SK-N-SH (cell line): Measurements from ENCODE around the gene SLC6A17. TPM values are rescaled to one million over a fixed set of nuclear protein-coding genes. Genes with fewer than 3 reads are reported as not detected.

Experiments used
- CTCF ChIA-PET: fragments of 300-600, 350-600 bp; formaldehyde crosslinking; extraction: SDS; loops from one replicate; lab custom pipeline; 2021; lab: Yijun Ruan, JAX
- POLR2A ChIA-PET: fragments of 350-600 bp; sonication (Branson Sonifier 250); formaldehyde crosslinking; extraction: SDS; loops from one replicate; lab custom pipeline; 2020; ENCODE audit warnings: antibody characterized with exemption, inconsistent platforms; lab: Yijun Ruan, JAX
- DNase-seq: peaks from one replicate; pipeline ENCODE4 v3.0.0; 2012
- H2AFZ ChIP-seq: fragments of 200-600 bp; sonication (generic); 2 replicates; pipeline ENCODE4 v1.8.1; 2016; ENCODE audit warnings: antibody characterized with exemption, mild to moderate bottlenecking, low read depth
- H3F3A ChIP-seq: fragments of 200-600 bp; sonication (generic); replicated peaks from 2 replicates; pipeline ENCODE3; 2016; ENCODE audit warnings: antibody characterized with exemption, mild to moderate bottlenecking; ENCODE audit not compliant: insufficient read depth
- H3K27ac ChIP-seq, 2 experiments: fragments of 200-500 bp in 1 of 2; fragments of 200-600 bp in 1 of 2; sonication (Bioruptor generic) in 1 of 2; sonication (generic), shearing (Covaris generic) in 1 of 2; 2 replicates each; pipeline versions ENCODE4 v1.5.1 to v1.6.1; 2014 to 2016; ENCODE audit warnings: low read depth in 2 of 2, inconsistent platforms in 1 of 2, low read length in 1 of 2, mild to moderate bottlenecking in 1 of 2, mixed read lengths in 1 of 2
- H3K27me3 ChIP-seq: fragments of 200-600 bp; sonication (generic), shearing (Covaris generic); 2 replicates; pipeline ENCODE4 v1.6.1; 2016; ENCODE audit warnings: mixed run types; ENCODE audit not compliant: insufficient read depth
- H3K36me3 ChIP-seq, 2 experiments: fragments of 200-500 bp in 1 of 2; fragments of 200-600 bp in 1 of 2; sonication (Bioruptor generic) in 1 of 2; sonication (generic) in 1 of 2; replicated peaks in 1 of 2; 2 replicates each; pipeline versions ENCODE3 to v1.5.1; 2014 to 2016; ENCODE audit warnings: low read length in 1 of 2, mild to moderate bottlenecking in 1 of 2; ENCODE audit not compliant: insufficient read depth in 2 of 2, control insufficient read depth in 1 of 2
- H3K4me1 ChIP-seq, 2 experiments: fragments of 200-500 bp in 1 of 2; fragments of 200-600 bp in 1 of 2; sonication (Bioruptor generic) in 1 of 2; sonication (generic), shearing (Covaris generic) in 1 of 2; 2 replicates each; pipeline versions ENCODE4 v1.5.1 to v1.6.1; 2014 to 2016; ENCODE audit warnings: low read depth in 1 of 2, low read length in 1 of 2, mixed run types in 1 of 2; ENCODE audit not compliant: insufficient read depth in 2 of 2, control insufficient read depth in 1 of 2
- H3K4me2 ChIP-seq: fragments of 200-600 bp; sonication (generic), shearing (Covaris generic); 2 replicates; pipeline ENCODE4 v1.6.1; 2017; ENCODE audit warnings: mixed run types
- H3K4me3 ChIP-seq, 2 experiments: fragments of 200-500 bp in 1 of 2; fragments of 200-600 bp in 1 of 2; sonication (Bioruptor generic) in 1 of 2; sonication (generic), shearing (Covaris generic) in 1 of 2; 2 replicates each; pipeline versions ENCODE4 v1.5.1 to v1.8.1; 2014 to 2016; ENCODE audit warnings: low read depth in 2 of 2, inconsistent platforms in 1 of 2, low read length in 1 of 2, mild to moderate bottlenecking in 1 of 2, mixed read lengths in 1 of 2, moderate library complexity in 1 of 2
- H3K79me2 ChIP-seq: fragments of 200-600 bp; sonication (generic); 2 replicates; pipeline ENCODE4 v1.8.1; 2017; ENCODE audit warnings: mild to moderate bottlenecking; ENCODE audit not compliant: insufficient read depth
- H3K9ac ChIP-seq: fragments of 200-600 bp; sonication (generic); 2 replicates; pipeline ENCODE4 v1.6.1; 2017; ENCODE audit warnings: mixed run types
- H3K9me2 ChIP-seq: fragments of 200-600 bp; sonication (generic); 2 replicates; pipeline ENCODE4 v1.6.1; 2017; ENCODE audit warnings: mixed run types
- H3K9me3 ChIP-seq: fragments of 200-600 bp; sonication (generic); 2 replicates; pipeline ENCODE4 v1.6.1; 2017; ENCODE audit warnings: mixed run types, mild to moderate bottlenecking, moderate library complexity
- H4K20me1 ChIP-seq: fragments of 200-600 bp; sonication (generic); 2 replicates; pipeline ENCODE4 v1.6.1; 2017; ENCODE audit warnings: mild to moderate bottlenecking, mixed run types; ENCODE audit not compliant: insufficient read depth
- EP300 ChIP-seq, 2 experiments: IDR thresholded peaks; 2 replicates each; pipeline versions ENCODE4 v1.4.0 to v1.6.1; 2012; ENCODE audit warnings: borderline replicate concordance in 1 of 2, low read depth in 1 of 2, low read length in 1 of 2
- EZH2phosphoT487 ChIP-seq: fragments of 200-600 bp; sonication (generic); IDR thresholded peaks from 2 replicates; pipeline ENCODE4 v1.6.1; 2017; ENCODE audit warnings: low read depth, mixed run types, mild to moderate bottlenecking, antibody characterized with exemption, moderate library complexity, borderline replicate concordance
- FOXM1 ChIP-seq: IDR thresholded peaks from 2 replicates; pipeline ENCODE4 v1.4.0; 2012; ENCODE audit warnings: low read depth, mild to moderate bottlenecking
- GABPA ChIP-seq: IDR thresholded peaks from 2 replicates; pipeline ENCODE4 v1.4.0; 2012; ENCODE audit warnings: low read depth, mild to moderate bottlenecking
- GATA2 ChIP-seq: sonication (generic); formaldehyde crosslinking; IDR thresholded peaks from 2 replicates; pipeline ENCODE4 v1.5.0; 2020; ENCODE audit warnings: mild to moderate bottlenecking, missing genetic modification reagents
- IRF3 ChIP-seq: fragments of 150-350 bp; IDR thresholded peaks from 2 replicates; pipeline ENCODE4 v1.6.1; 2016; ENCODE audit warnings: mild to moderate bottlenecking, low read depth, low read length
- NRF1 ChIP-seq: IDR thresholded peaks from 2 replicates; pipeline ENCODE4 v1.6.1; 2012; ENCODE audit warnings: low read depth, mild to moderate bottlenecking, low read length
- PBX3 ChIP-seq: IDR thresholded peaks from 2 replicates; pipeline ENCODE4; 2012
- RAD21 ChIP-seq: IDR thresholded peaks from 2 replicates; pipeline ENCODE4 v1.6.1; 2012; ENCODE audit warnings: mild to moderate bottlenecking, low read length
- RCOR1 ChIP-seq: fragments of 150-350 bp; IDR thresholded peaks from 2 replicates; pipeline ENCODE4 v1.6.1; 2017; ENCODE audit warnings: antibody characterized with exemption, low read length
- TCF12 ChIP-seq: IDR thresholded peaks from 2 replicates; pipeline ENCODE4 v1.4.0; 2012
- YY1 ChIP-seq: IDR thresholded peaks from 2 replicates; pipeline ENCODE4 v1.4.0; 2012; ENCODE audit warnings: low read depth, mild to moderate bottlenecking
- ZBTB33 ChIP-seq: IDR thresholded peaks from 2 replicates; pipeline ENCODE4 v1.4.0; 2012; ENCODE audit warnings: low read depth, borderline replicate concordance
- WGBS: methylation state at CpG from one replicate; pipeline ENCODE4 v1.1.6; 2017; ENCODE audit warnings: low lambda C conversion rate; 5-methylcytosine and 5-hydroxymethylcytosine counted together
- polyA plus RNA-seq, 3 experiments: library from polyadenylated mRNA; depleted of rRNA; stranded (reverse); fragments of >200 nt; gene quantifications; 2 replicates each; pipeline ENCODE4 v1.2.3, GENCODE V29; 2012

Gene SLC6A17
- polyA plus RNA-seq, 1 of the 3 experiments (the other 2 are of a cell fraction), result 0.67 TPM

GRCh38 chr1:110114784-110115183 lies 35.5 kb upstream of the SLC6A17 start:
- WGBS, result 77% methylated on average over 5 of the region's 5 CpGs
- Histone ChIP-seq H3K36me3 (no peaks in the 10 kb centered on the region), H2AFZ (no peak overlapping the region), H3K27ac (no peak overlapping the region), H3K4me3 (no peak overlapping the region), H3K79me2 (no peaks in the 10 kb centered on the region), H3K9me3 (no peaks in the 10 kb centered on the region), H3K9me2 (no peaks in the 10 kb centered on the region), H3K4me1 (peaks cover 0 to 31% of the 10 kb centered on the region in 2 experiments; a peak in 1 of 4 replicates), H3K9ac (no peak overlapping the region), H3K4me2 (no peak overlapping the region), H3F3A (no peaks in the 10 kb centered on the region), H4K20me1 (no peaks in the 10 kb centered on the region), H3K27me3 (peaks cover 8% of the 10 kb centered on the region; the same call in 1 of the 2 replicates)
- ChIA-PET POLR2A (interaction anchor here (1.2 kb wide), 1 partner anchor 57 kb away, joined by 3 read pairs; no protein-coding TSS in a partner anchor), CTCF (interaction anchor here (0.6 to 51.7 kb wide), 8 partner anchors 9 to 208 kb away, joined by 3 to 1768 read pairs (median 6); partner anchors contain the start of gene STRIP1)
- TF ChIP-seq EZH2phosphoT487 (no peak), EP300 (IDR thresholded peaks at IDR 0.05; ENCODE audit: borderline replicate concordance in 1 of 2, low read depth in 1 of 2, low read length in 1 of 2) (no peak)
- DNase-seq, result no peak

GRCh38 chr1:110118636-110119396 lies 31.5 kb upstream of the SLC6A17 start:
- H3K4me1 ChIP-seq, result peaks cover 0 to 6% of the 10 kb centered on the region in 2 experiments; a peak in 1 of 4 replicates
- no peak overlapping the region for H3K4me2 ChIP-seq
- no peaks in the 10 kb centered on the region for H3K79me2 ChIP-seq
- H3F3A ChIP-seq, result no peaks in the 10 kb centered on the region
- H3K27ac ChIP-seq, result no peak overlapping the region
- TF ChIP-seq RAD21 (no peak), ZBTB33 (no peak), YY1 (no peak), RCOR1 (no peak), GATA2 (CRISPR knock-in tag) (no peak), IRF3 (no peak), NRF1 (no peak), PBX3 (no peak), TCF12 (no peak), GABPA (no peak), FOXM1 (no peak)
- WGBS, result 55% methylated on average over 7 of the region's 7 CpGs
- no peaks in the 10 kb centered on the region for H3K9me2 ChIP-seq
- POLR2A ChIA-PET, result no interaction called here
- no peak overlapping the region for H3K9ac ChIP-seq
- H2AFZ ChIP-seq, result no peak overlapping the region
- no peaks in the 10 kb centered on the region; the same call in 1 of the 2 replicates for H3K27me3 ChIP-seq
- no peak overlapping the region for H3K4me3 ChIP-seq
- H4K20me1 ChIP-seq, result no peaks in the 10 kb centered on the region
- DNase-seq, result no peak
- CTCF ChIA-PET, result interaction anchor here (1.0 to 51.7 kb wide), 4 partner anchors 13 to 70 kb away, joined by 5 to 1768 read pairs (median 32); partner anchors contain the start of gene STRIP1
- no peaks in the 10 kb centered on the region for H3K9me3 ChIP-seq
- no peaks in the 10 kb centered on the region for H3K36me3 ChIP-seq
